PFSK-1 (cell line): ENCODE data around the gene FNDC3A.

Experiments used
- POLR2AphosphoS5 ChIP-seq: IDR thresholded peaks from 2 replicates; pipeline ENCODE4 v1.6.1; 2012; ENCODE audit warnings: low read depth, mild to moderate bottlenecking, control low read depth, low read length, moderate library complexity
- TAF1 ChIP-seq: IDR thresholded peaks from 2 replicates; pipeline ENCODE4 v1.6.1; 2012; ENCODE audit warnings: low read length, control low read depth, borderline replicate concordance; ENCODE audit not compliant: insufficient read depth

DNA sequence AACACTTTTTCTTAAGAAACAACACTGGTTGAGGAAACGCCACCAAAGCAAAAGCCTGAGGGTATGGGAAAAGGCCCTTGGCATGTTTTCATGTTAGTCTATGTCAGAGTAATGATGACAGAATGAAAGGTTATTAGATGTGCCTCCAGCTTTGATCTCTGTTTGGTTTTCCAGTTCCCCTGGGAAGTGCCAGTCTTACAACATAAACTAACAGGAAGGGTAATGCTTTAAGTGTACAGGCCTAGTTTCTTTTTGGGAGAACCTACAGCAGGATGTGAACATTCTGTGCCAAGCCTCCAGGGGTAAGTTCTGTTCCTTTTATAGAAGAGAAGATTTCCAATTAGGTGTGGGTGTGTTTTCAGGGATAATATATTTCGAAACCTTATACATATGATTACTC, 121.7 kb downstream of the FNDC3A start:
- TF ChIP-seq TAF1 (no peak), POLR2AphosphoS5 (no peak)
